Stimulated activated naive CD4-positive, alpha-beta T cell treated with Interleukin-2 at 50 U/mL for 16 hours (primary cell): Measurements from ENCODE around the gene FHOD1.

Source experiments
- DNase-seq: peaks from one replicate; lab custom pipeline; 2025; lab: John Stamatoyannopoulos, UW

FHOD1 gene

DNA sequence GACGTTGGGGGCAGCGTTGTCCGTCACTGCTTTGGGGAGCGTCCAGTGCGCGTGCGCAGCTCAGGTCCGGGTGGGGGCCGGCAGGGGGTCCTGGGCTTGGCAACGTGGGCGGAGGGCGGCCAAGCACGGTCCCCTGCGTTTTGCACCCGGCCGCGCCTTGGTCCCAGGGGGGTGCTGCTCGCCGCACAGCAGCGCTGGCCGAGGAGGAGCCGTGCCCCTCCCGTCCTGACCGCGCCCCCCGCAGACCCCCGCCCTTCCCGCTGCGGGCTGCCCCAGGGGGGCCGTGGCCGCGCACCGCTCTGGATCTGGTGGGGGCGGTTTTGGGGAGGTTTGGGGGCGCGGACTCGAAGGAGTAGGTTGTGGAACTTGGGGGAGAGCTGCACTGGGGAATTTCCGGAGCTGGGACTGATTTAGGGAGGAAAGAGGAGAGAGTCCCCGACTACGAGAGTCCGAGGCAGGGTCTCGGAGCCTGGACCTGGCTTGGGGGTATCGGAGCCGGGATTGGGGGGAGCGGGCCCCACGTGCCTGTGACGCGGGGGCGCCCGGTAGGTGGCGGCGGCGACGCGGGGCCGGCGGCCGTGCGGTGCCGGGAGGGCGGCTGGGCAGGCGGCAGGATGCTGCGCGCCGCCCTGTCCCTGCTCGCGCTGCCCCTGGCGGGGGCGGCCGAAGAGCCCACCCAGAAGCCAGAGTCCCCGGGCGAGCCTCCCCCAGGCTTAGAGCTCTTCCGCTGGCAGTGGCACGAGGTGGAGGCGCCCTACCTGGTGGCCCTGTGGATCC is 1.3 kb upstream of the FHOD1 start, which contains the start of gene SLC9A5:
SLC9A5 (plus strand) TSS at position 579 of the 777 bp plus-strand sequence; CDS start at position 615, 36 bp downstream.
- DNase-seq, result no peak

DNA sequence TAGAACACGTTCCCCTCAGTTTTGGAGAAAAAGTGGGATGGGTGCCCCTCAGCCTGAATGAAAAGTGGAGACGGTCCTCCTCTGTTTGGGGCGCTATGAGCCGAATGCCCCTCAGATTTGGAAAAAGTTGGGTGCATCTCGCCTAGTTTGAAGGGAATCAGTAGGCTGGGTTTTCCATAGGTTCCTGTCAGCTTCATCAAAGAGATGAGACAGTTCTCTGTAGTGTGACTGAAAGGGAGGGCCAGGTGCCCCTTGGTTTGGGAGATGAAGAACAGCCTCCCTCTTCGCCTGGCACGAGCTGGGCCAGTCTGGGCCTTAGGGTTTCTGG is 756 bp upstream of the FHOD1 start:
- no peak for DNase-seq

DNA sequence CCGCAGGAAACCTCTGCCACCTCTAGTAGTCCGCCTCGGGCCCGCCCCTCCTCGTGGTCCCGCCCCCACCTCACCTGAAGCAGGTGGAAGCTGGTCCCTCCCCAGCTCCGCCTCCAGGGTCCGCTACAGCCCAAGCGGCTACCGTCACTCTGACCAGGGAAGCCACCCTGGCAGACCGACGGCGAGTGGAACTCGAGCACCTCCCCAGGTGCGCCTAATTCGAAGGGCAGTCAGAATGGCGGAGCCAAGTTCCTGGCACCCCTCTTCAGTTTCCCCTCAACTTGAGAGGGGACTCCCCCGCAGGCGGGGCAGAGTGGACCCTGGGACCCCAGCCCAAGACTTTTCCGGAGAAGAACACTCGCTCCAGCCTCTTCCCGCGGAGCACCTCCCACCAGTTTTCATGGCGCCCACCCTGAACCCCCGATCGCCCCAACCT is 507 bp downstream of the FHOD1 start:
- peak; percentile 53 for DNase-seq

DNA sequence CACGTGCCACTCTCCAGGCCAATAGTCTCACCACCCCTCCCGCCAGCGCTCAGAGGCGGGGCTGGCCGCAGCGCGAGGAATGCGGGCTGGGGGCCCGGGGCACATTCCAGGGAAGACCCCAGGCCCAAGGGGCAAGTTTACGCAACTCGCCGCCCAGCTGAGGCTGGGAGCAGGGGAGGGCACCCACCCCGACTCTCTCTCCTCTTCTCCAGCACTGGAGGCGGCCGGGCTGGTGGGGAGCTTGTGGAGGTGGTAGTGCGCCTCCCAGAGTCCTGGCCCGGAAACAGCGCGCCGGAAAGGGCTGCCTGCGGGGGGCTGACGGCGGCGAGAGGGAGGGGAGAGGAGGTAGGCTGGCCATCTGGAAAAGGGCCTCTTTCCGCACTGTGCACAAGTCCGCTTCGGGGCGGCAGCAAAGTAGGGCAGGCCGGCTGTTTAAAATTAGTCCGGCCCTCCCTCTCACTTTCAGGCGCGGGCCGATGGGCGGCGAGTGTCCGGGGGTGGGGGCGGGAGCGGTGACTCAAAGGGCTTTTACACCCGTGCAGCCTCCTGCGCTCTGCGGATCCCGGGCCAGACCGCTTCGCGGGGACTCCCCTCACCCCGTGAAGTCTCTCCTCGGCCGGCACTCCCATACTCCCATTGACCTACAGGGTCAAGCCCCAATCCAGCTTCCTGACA is 1.1 kb downstream of the FHOD1 start:
- DNase-seq, result peak; percentile 53

DNA sequence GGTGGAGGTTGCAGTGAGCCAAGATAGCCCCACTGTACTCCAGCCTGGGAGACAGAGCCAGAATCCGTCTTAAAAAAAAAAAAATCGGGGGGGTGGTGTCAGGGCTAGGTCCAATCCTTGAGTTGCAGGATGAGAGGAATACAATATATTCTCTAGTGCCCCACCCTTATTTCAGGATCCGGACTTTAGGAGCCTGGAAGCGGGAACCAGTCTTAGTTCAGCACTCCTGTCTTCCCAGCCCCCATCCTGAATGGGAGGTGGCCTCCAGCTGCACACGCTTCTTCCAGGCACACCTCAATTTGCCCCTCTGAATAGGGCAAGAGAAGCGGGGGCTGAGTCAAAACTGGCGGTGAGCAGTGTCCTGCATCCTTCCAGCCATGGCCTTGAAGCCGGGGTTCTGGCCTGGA is 1.6 kb downstream of the FHOD1 start:
- no peak for DNase-seq

DNA sequence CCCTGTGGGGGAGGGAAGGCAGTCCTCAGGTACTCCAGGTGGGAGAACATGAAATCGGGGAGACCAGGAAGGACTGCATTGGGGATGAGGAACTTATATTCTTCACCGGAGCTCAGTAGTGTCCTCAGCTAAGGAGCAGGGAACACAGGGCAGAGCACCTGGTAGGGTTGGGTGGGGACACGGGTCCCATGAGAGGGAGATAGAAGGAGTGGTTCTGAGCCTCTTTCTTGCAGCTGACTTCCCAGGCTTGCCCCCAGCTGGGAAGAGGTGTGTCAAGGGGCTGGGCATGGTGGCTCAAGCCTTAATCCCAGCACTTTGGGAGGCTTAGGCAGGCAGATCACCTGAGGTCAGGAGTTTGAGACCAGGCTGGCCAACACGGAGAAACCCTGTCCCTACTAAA is 2.1 kb downstream of the FHOD1 start:
- no peak for DNase-seq

DNA sequence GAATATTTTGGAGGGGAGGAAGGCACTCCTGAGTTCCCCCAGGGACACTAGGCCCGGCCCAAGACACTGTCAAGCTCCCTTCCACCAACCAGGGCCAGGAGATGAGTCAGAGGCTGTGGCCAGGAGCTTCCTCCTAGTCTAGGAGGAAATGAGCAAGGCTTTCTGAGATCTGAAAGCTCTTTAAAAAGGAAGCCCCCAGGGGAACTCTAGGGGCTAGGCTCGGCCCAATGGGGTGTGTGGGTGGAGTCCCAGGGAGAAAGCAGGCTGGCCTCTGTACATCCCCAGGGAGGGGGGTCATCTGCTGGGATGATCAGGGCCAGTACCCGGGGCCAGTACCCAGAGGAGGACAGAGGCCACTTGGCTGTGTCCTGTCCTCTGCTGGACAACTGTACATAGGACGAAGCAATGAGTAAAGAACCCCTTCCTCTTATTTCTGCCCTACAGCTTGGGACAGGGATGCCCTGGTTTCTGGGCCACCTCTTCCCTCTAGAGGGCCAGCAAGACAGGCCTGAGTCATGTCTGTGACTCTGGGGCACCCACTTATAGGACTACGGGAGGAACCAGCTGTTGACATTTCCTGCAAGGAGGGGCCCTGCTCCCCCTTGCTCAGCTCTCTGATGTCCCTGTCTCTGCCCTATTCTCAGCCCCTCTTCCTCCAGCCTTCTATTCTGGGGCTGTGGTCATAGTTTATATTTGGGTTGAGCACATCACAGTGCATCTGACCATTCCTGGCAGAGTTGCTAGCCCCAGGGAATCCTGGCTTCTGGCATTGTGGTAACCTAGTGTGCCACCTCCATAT is 2.7 kb downstream of the FHOD1 start:
- DNase-seq, result peak; percentile 78

DNA sequence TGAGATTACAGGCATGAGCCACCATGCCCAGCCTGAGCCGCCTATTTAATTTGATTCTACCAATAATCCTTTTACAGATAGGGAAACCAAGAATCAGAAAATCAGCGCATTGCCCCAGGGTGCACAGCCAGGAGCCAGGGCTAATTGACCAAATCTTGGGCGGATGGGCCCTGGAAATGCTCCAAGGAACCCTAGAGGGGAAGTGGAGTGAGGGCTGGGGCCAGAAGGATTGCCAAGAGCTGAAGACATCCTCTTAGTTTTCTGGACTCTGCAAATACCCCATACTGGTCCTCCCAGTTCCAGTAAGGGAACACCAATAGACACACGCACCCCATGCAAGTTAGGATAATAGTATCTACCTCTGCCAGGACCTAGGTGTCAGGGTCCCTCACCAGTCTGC is 3.8 kb downstream of the FHOD1 start:
- DNase-seq, result no peak

DNA sequence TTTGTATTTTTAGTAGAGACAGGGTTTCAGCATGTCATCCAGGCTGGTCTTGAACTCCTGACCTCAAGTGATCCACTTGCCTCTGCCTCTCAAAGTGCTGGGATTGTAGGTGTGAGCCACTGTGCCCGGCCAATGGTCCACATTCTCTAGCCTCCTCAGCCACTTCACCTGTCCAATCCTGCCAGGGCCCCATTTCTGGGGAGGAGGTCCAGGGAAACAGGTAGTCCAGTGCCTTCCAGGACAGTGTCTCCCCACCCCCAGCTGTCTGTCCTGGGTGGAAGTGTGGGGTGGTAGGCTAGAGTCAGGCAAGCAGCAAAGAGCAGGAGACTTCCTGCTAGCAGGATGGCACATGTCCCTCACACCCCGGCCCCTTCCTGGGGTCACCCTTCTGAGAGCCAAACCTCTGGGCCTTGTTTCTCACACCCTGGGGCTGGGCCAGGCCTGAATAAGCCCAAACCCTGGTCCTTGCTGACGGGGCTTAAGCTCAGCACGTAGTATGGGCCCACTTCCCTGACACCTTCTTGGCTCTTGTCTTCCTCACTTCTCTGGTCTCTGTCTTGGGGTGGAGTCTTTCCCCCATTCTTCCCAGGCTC is 5.0 kb downstream of the FHOD1 start:
- DNase-seq, result no peak

DNA sequence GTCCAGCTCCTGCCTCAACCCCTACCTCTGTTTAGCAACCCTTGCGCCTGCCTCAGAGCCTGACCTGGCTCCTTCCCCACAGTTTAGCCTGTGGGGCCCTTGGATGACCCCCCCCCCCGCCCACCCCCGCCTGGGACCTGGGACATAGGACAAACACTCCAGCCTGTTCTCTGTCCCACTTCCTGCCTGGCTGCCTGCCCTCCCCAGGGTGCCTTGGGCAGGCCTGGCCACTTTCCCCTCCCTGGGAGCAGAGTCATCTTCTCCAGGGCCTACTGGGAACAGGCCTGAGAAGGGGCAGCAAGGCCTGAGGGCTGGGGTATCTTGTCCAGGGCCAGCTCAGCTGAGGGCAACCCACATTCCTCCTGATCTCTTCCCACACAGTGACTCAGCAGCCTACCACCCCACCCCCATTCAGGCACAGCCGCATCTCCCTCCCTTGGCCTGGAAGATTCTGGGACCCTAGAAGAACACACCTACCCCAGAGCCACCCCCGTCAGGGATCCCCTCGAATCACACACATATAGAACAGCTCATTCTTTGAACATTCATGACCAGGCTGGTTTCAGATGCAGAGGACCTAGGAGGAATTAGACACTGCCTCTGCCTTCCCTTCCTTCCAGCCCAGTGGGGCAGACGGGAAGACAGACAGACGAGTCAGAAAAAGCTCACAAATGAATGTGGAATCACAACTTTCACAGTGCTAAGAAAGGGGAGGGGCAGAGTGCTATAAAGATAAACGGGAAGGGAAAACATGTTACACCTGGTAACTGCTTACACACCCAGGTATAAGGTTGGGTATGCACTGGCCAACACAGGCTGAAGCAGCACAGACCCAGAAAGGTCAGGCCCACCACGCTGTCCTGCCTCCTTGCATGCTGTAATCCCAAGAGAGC is 6.0 kb downstream of the FHOD1 start:
- DNase-seq, result no peak

DNA sequence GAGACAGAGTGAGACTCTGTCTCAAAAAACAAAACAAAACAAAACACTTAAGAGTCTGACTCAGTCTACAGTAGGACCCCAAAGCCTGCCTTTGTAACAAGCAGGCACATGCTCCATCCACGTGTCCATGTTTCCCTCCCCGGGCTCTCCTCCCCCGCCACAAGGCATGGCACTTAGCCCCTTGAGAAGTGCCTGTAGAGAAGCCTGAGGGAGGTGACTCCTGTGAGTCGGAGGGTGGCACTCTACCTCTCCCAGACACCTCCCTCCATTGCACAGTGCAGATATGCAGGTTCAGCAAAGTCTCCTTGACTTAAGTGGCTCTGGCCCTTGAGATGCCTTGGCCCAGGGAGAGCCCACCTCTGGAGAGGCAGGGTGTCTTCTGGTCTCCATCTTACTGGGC is 6.8 kb downstream of the FHOD1 start:
- DNase-seq, result no peak

DNA sequence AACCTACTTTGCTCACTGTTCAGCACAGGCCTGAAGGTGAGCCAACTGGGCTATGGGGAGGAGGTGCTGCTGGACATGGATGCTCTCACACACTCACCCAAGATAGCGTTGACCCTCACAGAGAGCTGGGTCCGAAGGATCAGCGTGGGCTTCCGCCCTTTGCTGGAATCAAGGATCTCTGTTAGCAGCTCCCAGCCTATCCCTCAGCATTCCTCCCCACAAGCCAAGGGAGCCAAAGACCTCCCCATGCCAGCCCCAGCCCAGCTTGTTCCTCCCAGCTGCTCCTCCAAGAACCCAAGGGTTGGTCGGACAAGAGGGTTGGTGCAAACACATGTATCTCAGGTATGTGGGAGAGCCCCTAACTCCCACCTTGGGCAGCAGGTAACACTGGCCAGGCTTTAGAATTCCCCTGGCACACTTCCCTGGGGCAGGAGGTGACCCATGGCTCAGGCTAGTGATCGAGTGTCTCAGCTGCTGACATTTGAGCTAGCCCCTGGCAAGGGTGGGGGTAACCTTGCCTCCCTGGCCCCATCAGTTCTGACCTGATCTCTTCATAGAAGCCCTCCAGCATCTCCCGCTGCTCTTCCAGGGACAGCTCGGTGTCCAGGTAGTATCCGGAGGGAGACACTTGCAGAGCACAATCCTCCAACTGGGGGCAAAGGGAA is 8.3 kb downstream of the FHOD1 start:
- no peak for DNase-seq

DNA sequence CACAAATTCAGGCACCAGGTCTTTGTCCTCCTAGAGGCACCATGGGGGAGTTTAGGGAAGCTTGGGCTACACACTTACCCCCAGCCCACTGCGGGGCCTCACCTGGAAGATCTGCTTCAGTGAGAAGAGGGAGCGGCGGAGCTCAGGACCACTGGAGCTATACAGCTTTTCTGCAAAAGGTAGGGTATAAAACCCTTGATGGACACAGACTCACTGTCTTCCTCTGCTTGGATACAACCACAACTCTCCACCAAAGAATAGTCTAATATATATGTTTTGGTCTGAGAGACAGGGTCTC is 9.1 kb downstream of the FHOD1 start:
- DNase-seq, result no peak

DNA sequence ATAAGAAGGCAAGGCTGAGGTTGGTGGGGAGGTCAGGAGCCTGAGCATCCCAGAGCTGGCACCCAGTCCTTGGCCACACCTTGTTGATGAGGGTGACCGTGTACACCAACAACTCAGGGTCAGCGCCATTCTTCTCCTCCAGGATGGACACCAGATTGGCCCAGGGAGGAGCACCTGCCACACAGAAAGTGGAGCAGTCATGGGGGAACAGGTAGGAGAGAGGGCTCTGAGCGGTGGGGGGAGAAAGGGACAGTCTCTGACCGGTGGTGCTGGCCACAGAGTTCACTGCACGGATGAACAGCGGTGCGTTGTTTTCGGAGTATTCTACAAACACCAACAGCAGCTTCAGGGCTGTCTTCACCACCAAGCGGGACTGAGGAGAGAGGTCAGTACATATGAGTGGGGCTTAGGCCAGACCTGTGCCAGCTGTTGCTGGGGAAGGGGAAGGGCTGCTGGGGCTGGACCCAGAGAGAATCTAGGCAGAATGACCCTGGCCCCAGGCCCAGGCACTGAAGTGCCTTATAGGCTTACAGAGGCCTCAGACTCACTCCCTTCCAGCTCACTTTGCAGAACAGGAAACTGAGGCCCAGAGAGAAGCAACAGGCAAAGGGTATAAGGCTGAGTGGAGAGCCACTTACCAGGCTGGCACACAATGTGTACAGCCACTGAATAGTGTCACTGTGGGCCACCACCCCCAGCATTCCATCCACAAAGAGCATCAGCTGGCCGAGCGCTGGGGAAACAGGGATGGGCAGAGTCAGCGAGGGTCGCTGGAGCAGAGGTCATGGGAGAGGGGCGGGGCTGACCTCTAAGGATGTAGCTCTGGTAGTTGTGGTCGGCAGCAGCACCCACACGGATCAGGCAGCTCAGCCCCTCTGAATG is 9.6 kb downstream of the FHOD1 start:
- DNase-seq, result no peak

DNA sequence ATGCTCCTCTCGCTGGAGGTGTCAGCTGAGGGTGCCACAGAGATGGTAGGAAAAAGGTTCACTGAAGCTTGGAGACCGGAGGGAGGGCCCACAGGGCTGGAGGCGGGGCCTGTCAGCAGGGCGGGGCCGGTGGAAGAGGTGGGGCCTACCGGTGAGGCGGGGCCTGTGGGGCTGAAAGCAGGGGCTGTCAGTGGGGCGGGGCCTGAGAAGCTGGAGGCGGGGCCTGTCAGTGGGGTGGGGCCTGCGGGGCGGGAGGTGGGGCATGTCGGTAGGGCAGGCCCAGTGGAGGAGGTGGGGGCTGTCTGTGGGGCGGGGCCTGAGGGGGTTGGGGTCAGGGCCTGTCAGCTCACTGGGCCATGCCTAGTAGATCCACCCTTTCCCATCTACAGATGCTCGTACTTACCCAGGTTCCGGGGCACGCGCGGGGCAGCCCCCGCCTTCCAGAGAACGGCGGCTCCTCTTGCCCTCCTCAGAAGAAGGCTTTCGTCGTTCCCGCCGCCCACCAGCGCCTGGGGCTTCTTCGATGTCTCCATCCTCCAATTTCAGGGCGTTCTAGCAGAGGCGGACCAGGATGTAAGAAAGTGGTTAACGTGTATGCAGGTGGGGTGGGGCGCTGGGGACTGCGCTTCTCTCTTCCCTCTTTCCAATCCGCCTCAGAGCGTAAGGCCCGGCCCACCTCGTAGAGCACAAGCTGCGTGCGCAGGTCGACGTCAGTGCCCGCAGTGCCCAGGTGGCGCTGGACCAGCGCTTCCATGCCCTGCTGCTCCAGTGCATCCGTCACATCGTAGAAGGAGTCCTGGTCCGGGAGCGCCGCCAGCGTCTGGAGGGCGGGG is 10.5 kb downstream of the FHOD1 start:
- peak; percentile 71 for DNase-seq

DNA sequence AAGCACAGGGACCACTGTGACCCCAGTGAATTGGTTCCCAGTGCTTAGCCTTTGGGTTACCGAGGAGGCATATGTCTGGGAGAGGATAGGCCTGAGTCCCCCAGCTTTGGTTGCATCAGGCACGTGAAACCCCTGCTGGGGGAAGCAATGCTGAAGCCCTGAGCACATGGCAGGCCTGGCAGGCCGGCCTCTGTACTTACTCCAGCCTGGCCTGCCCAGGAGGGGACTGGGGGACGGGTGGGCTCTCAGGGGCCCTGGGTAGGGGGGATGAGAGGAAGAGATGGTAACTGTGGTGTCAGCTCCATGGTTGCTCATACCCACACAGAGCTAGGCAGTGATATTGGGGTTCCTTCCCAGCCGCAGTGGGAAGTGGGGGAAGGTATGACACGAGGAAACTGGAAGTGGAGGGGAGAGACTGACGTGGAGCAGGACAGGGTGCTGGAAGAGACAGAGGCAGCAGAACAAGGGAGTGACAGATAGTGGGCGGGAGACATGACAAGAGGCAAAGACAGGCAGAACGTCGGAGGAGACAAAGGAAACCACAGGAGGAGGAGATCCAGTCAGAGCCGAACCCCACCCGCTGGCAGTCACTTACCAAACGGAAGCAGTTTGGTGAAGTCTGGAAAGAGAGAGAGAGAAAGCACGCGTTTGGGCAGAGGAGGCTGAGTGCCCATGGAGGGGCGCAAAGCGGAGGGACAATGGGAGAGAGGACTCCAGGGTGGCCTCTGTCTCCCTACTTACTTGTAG is 11.3 kb downstream of the FHOD1 start:
- DNase-seq, result peak; percentile 71

DNA sequence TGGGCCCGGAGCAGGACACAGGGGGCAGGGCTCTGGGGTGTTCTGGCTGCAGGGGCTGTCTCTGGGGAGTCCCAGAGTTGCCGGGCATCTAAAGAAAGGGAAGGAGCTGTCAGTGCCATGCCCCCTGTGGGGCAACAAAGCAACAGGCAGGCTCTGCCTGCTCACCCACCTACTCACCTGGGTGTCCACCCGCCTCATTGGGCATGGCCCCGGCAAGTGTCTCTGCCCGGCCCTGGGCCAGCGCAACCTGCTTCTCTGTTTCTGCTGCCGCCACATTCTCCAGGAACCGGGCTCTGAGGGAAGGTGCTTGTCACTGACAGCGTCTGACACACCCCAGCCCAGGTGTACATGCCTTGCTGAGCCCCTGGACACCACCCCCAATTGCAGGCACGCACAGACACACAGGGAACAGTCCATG is 13.1 kb downstream of the FHOD1 start:
- DNase-seq, result no peak

DNA sequence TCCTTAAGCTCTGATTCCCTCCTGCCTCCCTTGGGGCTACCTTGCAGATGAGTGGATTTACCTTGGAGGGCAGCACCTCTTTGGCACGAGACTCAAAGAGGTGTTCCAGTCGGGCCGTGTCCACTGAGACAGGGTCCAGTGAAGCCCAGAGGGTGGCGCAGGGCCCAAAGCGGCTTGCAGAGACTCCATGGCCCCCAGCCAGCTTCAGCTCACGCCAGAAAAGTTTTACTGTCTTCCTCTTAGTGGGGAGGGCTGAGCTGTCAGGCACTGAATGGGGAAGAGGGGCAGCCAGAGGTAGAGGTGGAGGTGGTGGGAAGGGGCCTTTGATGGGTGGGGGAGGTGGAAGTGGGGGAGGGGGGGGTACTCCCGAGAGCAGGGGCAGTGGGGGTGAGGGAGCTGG is 13.7 kb downstream of the FHOD1 start:
- DNase-seq, result no peak
